Tongue (tissue), 2 donors: ENCODE data around the gene NOX3. TPM values are rescaled to one million over a fixed set of nuclear protein-coding genes. Genes with fewer than 3 reads are reported as not detected.
"Not testable (repeated sequence)": the region's sequence is repeated elsewhere in the genome, so short reads cannot be mapped to it uniquely, and the experiment has no call there.

ENCODE experiments used
- DNase-seq: peaks from one replicate; pipeline ENCODE4 v3.0.0-alpha.2; 2015
- total RNA-seq: library from RNA; depleted of rRNA; stranded (reverse); fragments of >200 nt; gene quantifications from one replicate; pipeline ENCODE4 v1.2.3, GENCODE V29; 2014

The NOX3 gene
- total RNA-seq, 1 donor from 2014 or later: not detected

DNA sequence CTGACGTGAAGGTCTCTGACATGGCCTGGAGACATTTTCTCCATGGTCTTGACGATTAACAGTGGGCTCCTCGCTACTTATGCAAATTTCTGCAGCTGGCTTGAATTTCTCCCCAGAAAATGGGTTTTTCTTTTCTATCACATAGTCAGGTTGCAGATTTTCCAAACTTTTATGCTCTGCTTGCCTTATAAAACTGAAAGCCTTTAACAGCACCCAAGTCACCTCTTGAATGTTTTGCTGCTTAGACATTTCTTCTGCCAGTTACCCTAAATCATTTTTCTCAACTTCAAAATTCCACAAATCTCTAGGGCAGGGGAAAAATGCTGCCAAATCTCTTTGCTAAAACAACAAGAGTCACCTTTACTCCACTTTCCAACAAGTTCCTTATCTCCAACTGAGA, 12.9 kb upstream of the NOX3 start:
- DNase-seq: not testable (repeated sequence)

DNA sequence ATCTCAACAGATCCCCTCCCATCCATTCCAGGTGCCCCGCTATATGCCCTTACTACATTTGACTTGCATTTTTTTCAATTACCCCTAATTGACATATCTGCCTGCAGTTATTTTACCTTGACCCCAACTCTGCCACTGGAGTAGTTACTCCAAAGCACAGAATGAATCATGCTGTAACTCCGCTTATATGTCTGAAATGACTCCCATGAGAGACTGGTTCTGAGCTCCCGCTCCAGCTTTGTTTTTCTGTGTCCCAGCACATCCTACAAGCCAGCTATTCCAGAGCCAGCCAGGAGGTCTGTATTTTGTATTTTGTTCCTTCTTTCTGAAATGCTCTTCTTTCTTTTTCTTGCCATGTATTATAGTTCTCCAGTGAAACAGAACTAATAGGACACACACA, 10.9 kb upstream of the NOX3 start:
- no peak for DNase-seq

DNA sequence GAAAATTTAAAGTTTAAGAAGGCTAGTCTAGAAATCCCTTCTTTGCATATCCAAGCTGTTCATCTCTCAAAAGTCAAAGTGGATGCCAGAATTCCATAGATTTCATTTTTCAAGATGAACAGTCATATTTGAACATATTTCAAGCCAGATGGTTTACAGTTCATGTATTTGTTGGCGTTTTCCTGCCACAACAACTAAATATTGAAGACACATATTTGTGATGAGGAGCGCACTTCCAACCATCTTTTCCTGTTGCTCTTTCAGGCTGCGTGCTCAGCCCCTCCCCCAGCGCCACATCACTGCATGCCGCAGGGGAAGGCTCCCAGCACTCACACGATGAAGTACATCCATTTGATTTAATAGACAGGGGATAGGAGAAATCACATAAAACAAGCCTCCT, 5.9 kb upstream of the NOX3 start:
- DNase-seq: no peak

DNA sequence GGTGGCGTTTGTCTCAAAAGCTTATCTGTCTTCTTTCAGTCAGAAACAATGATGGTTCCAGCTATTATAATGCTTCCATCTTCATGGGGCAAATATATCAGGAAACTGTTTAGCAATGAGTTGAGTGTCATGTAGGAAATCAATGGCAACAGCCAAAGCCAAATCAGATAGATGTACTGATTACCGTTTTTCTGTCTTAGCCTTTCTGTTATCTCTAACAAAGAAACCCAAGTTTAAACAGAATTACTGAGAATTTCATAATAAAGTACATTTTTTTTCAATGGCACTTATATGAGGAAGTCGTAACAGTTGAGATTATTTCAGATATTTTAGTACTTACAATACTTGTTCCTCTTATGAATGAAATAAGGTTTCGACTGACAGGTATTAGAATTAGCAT, 1.2 kb downstream of the NOX3 start:
- no peak for DNase-seq

DNA sequence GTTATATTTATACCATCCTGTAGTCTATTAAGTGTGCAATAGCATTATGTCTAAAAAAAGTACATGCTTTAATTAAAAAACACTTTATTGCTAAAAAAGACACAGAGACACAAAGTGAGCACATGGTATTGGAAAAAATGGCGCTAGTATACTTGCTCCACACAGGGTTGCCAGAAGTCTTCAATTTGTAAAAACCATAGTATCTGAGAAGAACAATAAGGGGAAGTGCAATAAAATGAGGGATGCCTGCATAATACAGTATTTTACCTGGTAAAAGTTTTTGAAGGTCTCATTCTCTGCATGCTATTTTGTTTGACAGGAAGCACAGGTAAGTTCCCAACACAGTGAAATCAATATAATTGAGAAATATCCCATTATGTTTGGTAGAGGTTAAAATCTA, 1.6 kb downstream of the NOX3 start:
- DNase-seq: no peak

DNA sequence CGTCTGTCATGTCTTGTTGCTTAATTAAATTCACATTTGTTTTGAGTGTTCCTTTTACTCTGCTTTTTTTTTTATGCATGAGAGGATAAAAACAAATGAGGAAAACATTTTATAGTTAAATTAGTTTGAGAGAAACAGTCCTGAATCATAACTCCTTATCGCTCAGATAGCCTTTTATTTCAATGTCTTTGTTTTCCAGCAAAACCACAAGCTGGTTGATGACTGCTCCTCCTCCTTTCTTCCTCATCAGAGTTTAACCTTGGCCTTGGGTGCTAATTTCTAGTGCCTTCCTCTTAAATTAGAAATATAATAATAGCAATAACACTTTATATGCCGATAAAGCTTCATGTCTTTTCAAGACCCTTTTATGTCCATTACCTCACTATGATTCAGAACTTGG, 3.1 kb downstream of the NOX3 start:
- no peak for DNase-seq

DNA sequence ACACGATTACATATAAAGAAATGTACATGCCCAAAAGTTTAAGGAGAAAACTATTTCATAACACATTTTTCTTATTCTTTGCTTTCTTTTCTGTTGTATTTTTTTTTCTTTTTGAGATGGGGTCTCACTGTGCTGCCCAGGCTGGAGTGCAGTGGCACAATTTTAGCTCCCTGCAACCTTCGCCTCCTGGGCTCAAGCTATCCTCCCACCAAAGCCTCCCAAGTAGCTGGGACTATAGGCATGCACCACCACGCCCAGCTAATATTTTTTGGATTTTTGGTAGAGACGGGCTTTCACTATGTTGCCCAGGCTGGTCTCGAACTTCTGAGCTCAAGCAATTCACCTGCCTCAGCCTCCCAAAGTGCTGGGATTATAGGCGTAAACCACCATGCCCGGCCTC, 4.1 kb downstream of the NOX3 start:
- not testable (repeated sequence) for DNase-seq

DNA sequence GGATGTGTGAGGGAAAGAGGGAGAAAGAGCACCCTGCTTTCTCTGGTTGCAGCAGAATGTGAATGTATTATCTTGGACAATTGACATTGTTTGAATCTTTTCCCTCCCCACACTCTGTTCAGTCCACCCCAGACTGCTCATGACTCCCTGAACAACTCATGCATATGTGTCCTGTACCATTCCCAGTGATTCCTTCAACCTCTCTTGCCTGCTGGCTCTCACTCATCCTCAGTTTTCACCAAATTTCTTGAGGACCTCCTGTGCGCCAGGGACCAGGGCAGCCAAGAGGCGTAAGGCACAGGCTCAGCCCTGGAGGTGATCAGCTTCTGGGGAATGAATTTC, 5.4 kb downstream of the NOX3 start:
- no peak for DNase-seq

DNA sequence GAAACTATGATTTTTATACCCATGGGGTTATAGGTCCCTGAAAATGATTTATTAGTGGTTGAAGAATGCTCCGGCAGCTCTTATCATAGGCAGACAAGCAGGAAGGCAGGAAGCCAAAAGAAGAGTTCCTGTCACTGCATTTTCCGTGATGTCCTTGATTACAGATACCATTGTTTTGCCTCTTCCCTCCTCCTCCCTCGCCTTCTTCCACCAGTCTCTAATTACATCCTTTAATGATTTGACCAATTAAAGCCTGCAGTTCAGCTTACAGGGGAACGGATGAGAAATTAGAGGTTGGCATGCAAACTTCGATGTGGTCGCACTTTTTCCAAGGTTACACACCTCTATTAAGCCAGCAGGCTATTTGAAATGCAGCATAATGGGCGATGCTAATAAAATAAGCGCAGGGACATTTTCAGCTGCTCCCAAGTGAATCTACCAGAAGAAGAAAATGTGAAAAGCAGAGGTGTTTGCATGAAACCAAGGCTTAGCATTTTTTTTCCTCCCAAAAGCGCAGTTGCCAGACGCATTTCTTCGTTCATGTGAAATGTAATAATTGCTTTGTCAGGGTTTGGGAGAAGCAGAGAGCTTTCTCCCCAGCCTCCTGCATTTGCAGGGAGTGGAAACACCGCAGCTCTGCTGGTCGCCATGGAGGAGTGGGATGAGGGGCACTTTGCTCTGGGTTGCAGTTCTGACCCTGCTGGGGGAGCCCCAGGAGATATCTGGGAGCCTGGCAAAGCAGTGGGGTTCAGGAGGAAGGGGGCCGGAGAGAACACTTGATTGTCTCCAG, 6.0 kb downstream of the NOX3 start:
- no peak for DNase-seq

DNA sequence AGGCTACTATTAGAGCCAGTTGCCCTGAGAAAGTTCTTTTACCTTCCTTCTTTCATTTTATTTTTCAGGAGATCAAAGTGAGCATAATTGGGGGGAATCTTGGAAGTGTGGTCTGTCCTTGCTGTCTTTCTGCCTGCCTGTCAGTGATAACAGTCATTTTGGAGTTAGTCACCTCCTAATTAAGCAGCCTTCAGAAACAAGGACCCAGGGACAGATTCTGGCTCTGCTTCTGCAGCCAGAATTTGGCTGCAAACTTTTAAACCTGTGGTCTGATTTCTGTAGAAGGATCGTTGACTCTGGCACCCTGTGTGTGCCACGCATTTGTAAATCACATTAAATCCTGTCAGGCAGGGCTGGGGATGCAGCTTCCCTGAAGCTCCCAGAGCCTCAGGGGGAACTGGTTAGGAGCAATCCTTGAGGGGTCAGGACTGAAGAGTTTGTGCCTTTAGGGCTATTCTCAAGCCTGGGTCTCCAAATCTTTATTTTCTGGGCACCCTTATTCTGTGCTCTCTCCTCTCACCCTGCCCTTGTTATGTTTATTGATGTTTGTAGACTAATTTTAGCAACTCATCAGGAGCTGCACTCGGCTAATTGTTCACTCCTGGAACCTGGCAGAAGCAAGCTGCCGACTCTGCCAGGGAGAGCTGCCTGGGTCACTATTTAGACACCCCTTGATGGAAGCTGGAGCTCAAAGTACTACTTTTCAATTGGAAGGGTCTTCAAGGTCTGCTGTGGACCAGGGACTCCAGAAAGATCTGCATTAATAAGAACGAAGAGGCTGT, 6.8 kb downstream of the NOX3 start:
- DNase-seq: no peak

DNA sequence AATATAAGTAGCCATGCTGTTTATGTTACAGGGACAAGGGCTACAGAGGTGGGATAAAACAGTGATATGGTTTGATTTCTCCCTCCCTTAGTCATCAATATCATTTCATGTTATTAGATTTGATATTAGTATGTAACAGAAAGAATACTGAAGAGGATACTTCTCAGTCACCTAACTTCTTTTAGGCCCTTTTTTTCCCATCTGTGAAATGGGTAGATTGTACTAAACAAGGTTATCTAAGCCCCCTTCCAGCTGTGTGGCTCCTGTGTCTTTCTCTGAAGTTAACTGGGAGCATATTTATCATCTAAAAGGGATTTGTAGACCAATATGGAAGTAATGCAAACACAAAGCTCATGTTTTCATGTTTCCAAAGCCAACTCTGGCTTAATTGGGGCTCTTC, 7.7 kb downstream of the NOX3 start:
- DNase-seq: no peak

DNA sequence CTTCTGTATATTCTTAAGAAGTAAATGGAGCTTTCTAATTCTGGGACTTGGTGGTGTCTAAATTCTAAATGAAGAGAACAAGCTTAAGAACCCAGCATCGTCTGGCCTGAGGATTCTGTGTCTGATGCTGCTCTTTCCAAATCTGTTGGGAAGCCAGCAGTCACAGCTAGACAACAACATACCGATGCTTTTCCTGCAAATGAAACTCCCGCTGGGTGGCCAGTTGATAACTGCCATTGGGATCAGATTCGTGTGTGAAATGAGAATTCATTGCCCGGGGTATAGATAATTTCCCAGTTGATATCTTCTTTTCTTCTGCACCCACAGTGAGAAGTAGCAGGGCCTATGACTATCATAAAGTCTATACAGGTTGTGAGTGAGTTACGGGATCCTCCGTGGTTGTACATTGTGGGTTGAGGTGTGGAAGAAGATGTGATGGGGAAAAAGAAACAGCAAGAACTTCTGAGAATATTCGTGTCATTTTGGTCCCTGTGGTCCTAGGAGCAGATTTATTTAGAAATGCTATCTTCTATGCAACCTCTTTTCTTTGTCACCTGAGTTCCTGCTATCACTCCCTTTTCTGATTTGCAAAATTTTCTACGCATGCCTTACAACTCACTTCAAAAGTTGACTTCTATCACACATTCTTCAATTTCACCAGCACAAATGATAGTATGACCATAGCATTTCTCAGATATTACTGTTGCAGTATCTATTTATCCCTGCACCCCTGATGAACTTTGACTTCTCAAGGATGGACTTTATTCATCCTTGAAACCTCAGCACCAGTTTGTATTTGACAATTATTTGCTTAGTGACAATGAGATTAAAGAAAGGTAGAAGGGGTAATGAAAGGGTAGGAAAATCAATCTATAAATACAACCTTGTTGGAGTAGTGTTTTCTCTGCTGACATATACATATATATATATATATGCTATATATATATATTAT, 10.4 kb downstream of the NOX3 start:
- no peak for DNase-seq

DNA sequence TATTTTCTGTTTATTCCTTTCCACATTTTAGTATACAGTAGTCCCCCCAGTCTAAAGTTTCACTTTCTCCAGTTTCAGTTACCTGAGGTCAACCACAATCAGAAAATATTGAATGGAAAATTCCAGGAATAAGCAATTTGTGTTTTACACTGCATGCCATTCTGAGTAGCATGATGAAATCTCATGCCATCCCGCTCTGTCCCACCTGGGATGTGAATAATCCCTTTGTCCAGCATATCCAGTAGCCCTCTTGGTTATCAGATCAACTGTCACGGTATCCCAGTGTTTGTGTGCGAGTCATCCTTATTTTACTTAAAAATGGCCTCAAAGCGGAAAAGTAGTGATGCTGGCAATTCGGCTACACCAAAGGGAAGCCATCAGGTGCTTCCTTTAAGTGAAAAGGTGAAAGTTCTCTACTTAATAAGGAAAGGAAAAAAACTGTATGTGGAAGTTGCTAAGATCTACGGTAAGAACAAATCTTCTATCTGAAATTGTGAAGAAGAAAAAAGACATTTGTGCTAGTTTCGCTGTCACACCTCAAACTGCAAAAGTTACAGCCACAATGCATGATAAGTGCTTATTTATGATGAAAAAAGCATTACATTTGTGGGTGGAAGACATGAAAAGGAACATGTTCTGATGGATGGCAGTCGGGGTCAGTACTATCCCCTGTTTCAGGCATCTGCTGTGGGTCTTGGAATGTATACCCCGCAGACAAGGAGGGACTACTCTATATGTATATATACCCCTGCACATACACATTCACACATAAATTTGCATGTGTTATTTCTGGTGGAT, 11.3 kb downstream of the NOX3 start:
- DNase-seq: no peak

DNA sequence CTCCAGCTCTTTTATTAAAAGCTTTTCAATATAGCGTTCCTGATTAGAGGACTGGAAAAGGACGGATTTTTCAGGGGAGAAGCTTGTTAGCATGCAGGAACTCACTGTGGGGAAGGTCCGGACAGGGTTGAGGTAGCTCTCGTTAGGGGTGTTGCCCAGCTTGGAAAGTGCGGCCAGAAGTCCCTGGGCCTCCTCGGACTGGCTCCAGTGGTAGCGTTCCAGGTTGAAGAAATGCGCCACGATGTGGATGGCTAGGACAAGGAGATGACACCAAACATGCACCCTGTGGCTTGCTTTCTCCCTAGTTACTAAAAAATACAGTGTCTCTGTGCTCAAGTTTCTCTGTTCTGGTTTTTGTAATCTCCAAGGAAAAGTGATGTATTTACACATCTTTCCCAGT, 12.5 kb downstream of the NOX3 start:
- no peak for DNase-seq

DNA sequence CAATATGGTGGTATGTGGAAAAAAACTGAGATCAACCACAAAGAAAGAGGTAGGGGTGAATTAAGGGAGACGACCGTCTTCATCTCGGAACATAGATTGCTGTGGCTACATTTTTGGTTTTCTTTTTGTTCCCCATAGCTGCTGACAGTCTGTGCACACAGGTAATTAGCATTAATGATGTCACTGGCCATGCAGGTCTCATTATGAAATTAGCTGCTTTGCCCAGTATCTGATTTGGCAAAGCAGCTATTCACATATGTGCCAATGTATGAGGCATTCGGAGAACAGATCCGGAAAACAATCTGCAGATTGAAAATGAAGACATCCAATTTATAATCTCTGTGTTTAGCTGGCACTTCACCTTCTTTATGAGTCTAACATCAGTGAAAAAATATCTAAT, 13.1 kb downstream of the NOX3 start:
- no peak for DNase-seq

DNA sequence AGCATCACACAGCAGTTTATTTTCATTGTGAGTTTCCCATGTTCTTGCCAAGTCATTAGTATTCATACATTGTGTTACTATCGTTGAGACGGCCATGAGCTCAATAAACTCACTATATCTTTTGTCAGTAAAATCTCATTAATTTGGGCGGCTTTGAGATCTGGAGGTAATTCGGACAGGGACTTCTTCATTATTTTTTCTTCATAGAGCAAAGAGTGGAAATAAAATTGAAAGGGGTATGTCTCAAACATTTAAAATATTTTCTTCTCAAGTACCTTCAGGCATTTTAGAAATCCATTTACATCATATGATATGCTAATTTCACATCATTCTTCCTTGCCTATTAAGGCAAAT, 14.6 kb downstream of the NOX3 start:
- no peak for DNase-seq

DNA sequence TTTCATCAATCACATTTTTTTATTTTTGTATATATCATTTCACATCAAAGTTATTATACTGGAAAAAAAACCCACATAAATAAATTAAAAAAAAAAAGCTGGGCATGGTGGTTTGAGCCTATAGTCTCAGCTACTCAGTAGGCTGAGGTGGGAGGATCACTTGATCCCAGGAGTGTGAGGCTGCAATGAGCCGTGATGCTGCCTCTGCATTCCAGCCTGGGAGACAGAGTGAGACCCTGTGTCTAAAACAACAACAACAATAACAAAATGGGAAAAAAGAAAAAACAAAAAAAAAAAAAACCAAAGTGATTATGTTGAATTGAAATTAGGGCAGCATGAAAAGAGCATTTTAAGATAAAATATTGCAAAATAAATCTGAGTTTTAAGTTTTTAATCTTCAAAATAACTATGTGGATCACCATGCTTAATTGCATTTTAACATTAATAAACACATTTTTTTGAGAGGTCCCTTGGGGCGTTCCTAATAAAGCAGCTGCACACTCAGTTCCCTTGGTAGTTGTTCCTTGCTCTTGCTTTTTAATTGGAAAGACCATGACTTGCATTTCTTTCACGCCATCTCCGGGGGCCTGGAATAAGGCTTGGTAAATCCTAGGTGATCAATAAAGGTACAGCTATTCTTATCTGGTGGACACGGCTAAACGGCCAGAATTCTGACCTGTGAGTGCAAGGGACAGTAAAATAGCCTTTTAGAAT, 15.1 kb downstream of the NOX3 start:
- no peak for DNase-seq

DNA sequence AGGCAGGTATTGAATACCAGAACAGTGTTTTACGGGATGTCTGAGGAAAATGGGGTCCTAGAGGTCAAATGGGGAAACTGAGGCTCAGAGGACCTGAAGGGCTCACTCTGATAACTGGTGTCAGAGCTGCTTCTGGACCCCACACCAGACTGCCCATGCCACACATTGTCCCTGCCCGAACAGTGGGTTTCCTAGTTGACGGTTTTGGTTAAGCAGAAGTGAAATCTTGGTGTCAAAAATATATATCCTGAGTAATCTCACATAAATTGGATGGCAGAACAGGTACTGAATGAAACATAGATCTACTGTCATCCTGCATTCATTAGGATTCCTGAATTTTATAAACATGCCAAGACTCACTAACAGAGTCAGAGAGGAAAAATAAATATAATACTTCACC, 16.3 kb downstream of the NOX3 start:
- DNase-seq: no peak

DNA sequence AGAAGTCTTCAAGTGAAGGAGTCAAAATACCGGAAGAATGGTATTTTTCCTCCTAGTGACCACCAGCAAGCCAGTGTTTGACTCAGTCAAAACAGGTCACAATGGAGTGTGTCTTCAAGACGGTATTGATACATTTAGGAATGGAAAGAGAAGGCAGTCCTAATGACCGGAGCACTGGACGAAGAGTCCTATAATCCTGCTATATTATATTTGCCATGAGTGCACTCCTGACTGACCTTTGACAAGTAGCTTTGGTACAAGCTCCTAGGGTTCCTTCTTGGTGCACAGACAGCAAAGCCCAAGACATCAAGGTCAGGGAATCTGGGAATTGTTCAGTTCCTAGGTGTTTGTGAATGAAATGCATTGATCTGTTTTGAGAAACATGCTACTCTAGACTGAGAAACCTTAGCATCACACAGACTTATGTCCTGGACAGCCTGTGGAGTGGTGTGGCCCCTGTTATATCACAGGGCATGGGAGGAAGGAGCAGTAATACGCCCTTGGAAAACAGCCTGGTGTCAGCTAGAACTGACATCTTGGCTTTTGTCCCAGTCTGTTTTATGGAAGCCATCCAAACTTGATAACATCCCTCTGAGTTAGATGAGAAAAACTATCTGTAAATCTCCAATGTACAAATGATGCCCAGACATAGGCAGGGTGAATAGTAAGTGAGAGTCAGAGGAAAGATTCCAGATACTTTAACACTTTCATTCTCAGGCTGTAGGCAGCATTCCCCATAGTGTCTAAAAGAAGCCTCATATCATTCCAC, 18.5 kb downstream of the NOX3 start:
- DNase-seq: no peak

DNA sequence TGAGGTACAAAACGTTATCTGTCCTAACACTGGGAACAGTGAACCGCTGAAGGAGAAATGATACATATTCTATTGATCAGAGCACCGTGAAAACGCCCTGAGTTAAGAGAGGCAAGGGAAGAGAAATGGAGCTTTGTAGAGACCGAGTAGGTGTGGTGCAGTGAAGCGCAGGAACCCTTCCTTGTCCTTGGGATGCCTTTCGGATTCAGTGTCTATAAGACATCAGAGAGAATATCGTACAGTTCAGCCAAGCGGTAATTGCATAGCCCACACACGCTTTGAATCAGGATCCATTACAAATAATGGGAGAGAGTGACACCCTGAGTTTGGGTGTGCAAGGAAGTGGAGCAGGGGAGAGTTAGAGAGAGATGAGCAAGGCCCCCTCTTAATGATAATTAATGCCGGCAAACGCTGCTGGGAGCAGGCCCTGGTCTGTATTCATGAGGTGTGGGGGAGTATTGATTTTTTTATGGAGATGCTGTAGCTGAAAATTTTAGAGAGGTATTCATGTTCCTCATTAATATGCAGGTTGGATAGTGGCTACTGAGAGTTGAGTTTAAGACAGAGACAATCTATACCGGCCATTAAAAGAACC, 20.7 kb downstream of the NOX3 start:
- no peak for DNase-seq
